Endodermal cell (in vitro differentiated cells): ENCODE data around the gene ECD. TPM values are rescaled to one million over a fixed set of nuclear protein-coding genes. Genes with fewer than 3 reads are reported as not detected.
"Not testable (repeated sequence)": the region's sequence is repeated elsewhere in the genome, so short reads cannot be mapped to it uniquely, and the experiment has no call there.

Experiments
- DNase-seq: peaks from one replicate; pipeline ENCODE4 v3.0.0-alpha.2; 2017
- H3K27ac ChIP-seq: 2 replicates; pipeline ENCODE4 v1.5.1; 2013; ENCODE audit warnings: mild to moderate bottlenecking, low read depth, low read length, moderate library complexity
- H3K27me3 ChIP-seq: 2 replicates; pipeline ENCODE4 v1.6.1; 2013; ENCODE audit warnings: mild to moderate bottlenecking, low read length, moderate library complexity; ENCODE audit not compliant: insufficient read depth, control insufficient read depth, poor library complexity, severe bottlenecking
- H3K36me3 ChIP-seq: 2 replicates; pipeline ENCODE4 v1.7.0; 2013; ENCODE audit warnings: mild to moderate bottlenecking, low read length, moderate library complexity; ENCODE audit not compliant: control insufficient read depth, insufficient read depth
- H3K4me1 ChIP-seq: one replicate; pipeline ENCODE4 v1.7.0; 2013; ENCODE audit warnings: low read length; ENCODE audit not compliant: control insufficient read depth, insufficient read depth
- H3K4me3 ChIP-seq: 2 replicates; pipeline ENCODE4 v1.5.1; 2013; ENCODE audit warnings: mild to moderate bottlenecking, low read length, moderate library complexity
- H3K9ac ChIP-seq: 2 replicates; pipeline ENCODE4 v1.6.1; 2013; ENCODE audit warnings: mild to moderate bottlenecking, low read length, moderate library complexity; ENCODE audit not compliant: poor library complexity, severe bottlenecking; ENCODE audit errors: extremely low read depth
- H3K9me3 ChIP-seq: 2 replicates; pipeline ENCODE4 v1.6.1; 2013; ENCODE audit warnings: mild to moderate bottlenecking, low read length, moderate library complexity; ENCODE audit not compliant: control insufficient read depth
- H3K27ac Mint-ChIP-seq: 2 replicates; pipeline ENCODE4 v1.8.0; 2020; ENCODE audit warnings: mixed read lengths
- H3K27me3 Mint-ChIP-seq: 2 replicates; pipeline ENCODE4 v1.8.0; 2021; ENCODE audit warnings: mild to moderate bottlenecking, mixed read lengths; ENCODE audit not compliant: insufficient read depth
- H3K36me3 Mint-ChIP-seq: 2 replicates; pipeline ENCODE4 v1.8.0; 2020; ENCODE audit warnings: low read depth, mixed read lengths
- H3K4me1 Mint-ChIP-seq: 2 replicates; pipeline ENCODE4 v1.8.0; 2020; ENCODE audit warnings: mixed read lengths
- H3K4me3 Mint-ChIP-seq: 2 replicates; pipeline ENCODE4 v1.8.0; 2020; ENCODE audit warnings: mild to moderate bottlenecking, moderate library complexity, mixed read lengths
- H3K9me3 Mint-ChIP-seq: 2 replicates; pipeline ENCODE4 v1.8.0; 2020; ENCODE audit warnings: mild to moderate bottlenecking, mixed read lengths
- CTCF ChIP-seq: fragments of 200-600 bp; sonication (generic); conservative IDR thresholded peaks from 2 replicates; pipeline ENCODE4 v1.5.0; 2021; ENCODE audit warnings: antibody characterized with exemption, mild to moderate bottlenecking
- WGBS, 2 experiments: methylation state at CpG; one replicate each; pipeline versions ENCODE4 v1.1.5 to v1.1.7; 2013; ENCODE audit warnings: missing lambda C conversion rate in 2 of 2, mixed read lengths in 1 of 2; ENCODE audit not compliant: insufficient coverage in 1 of 2, insufficient read length in 1 of 2; 5-methylcytosine and 5-hydroxymethylcytosine counted together
- total RNA-seq, 2 donors: library from RNA; stranded (reverse); fragmentation: NEBNext Ultra II Directional in 1 of 2; extraction: Animal tissue kit (Norgen Biotek cat#: 25700) in 1 of 2; gene quantifications; 2 replicates in 1 of 2; 3 replicates in 1 of 2; pipeline ENCODE4 v1.2.1, GENCODE V29; 2021

ECD gene
- total RNA-seq, 2 donors from 2014 or later: 38.4 to 40.7 TPM

GRCh38 chr10:73152009-73152408, 15.8 kb downstream of the ECD start:
- Mint-ChIP-seq H3K9me3 (peaks cover 9% of the 10 kb centered on the region), H3K27ac (no peak overlapping the region), H3K27me3 (no peaks in the 10 kb centered on the region), H3K4me3 (no peak overlapping the region), H3K4me1 (no peaks in the 10 kb centered on the region), H3K36me3 (peaks cover 70% of the 10 kb centered on the region)
- Histone ChIP-seq H3K4me3 (no peak overlapping the region), H3K4me1 (no peaks in the 10 kb centered on the region), H3K9me3 (no peaks in the 10 kb centered on the region), H3K27me3 (no peaks in the 10 kb centered on the region), H3K27ac (no peak overlapping the region), H3K9ac (no peak overlapping the region), H3K36me3 (peaks cover 71% of the 10 kb centered on the region)
- no peak for TF ChIP-seq CTCF
- no peak for DNase-seq
- WGBS, 2 experiments: 93 to 100% methylated on average over 3 of the region's 3 CpGs

- H3K9ac ChIP-seq, H3K4me3 Mint-ChIP-seq, DNase-seq, H3K9me3 ChIP-seq, H3K4me3 ChIP-seq, H3K4me1 ChIP-seq, H3K27ac Mint-ChIP-seq, H3K27ac ChIP-seq, H3K27me3 Mint-ChIP-seq, H3K27me3 ChIP-seq, H3K4me1 Mint-ChIP-seq, H3K9me3 Mint-ChIP-seq: not testable (repeated sequence)
- 98% methylated on average over 5 of the region's 8 CpGs; no CpG with 5 or more reads in 1 of the 2 experiments for WGBS, 2 experiments
- H3K36me3 ChIP-seq: peaks cover 68% of the 10 kb centered on the region
- peaks cover 67% of the 10 kb centered on the region for H3K36me3 Mint-ChIP-seq
Measured at GRCh38 chr10:73150633-73151413, 17.0 kb downstream of the ECD start.

- Histone ChIP-seq H3K4me3 (no peak overlapping the region), H3K27me3 (no peaks in the 10 kb centered on the region), H3K4me1 (no peaks in the 10 kb centered on the region), H3K9ac (no peak overlapping the region), H3K36me3 (peaks cover 67% of the 10 kb centered on the region), H3K9me3 (no peaks in the 10 kb centered on the region), H3K27ac (no peak overlapping the region)
- Mint-ChIP-seq H3K4me3 (no peak overlapping the region), H3K4me1 (no peaks in the 10 kb centered on the region), H3K36me3 (peaks cover 50% of the 10 kb centered on the region), H3K27me3 (no peaks in the 10 kb centered on the region), H3K27ac (no peak overlapping the region), H3K9me3 (no peaks in the 10 kb centered on the region)
- no peak for TF ChIP-seq CTCF
- DNase-seq: no peak
- 89 to 91% methylated on average over 1 to 3 of the region's 3 CpGs for WGBS, 2 experiments
Measured at GRCh38 chr10:73141603-73142002, 26.2 kb downstream of the ECD start.
